Camera-type eye (tissue), 1 donor: ENCODE results near the gene DYNLRB2. TPM values are rescaled to one million over a fixed set of nuclear protein-coding genes. Genes with fewer than 3 reads are reported as not detected.

Experiments used
- total RNA-seq: library from RNA; depleted of rRNA; stranded (reverse); fragments of >200 nt; gene quantifications from one replicate; pipeline ENCODE4 v1.2.3, GENCODE V29; 2014

Gene DYNLRB2
- total RNA-seq: 0.93 TPM

GRCh38 chr16:80540516-80541305, at the start of gene DYNLRB2:
Gene DYNLRB2, plus strand, starts transcription at chr16:80540993. Its CDS starts 84 bp downstream, at chr16:80541077.

